Hepatocyte (in vitro differentiated cells): ENCODE results near the gene WDR70.

ENCODE experiments used
- EZH2 ChIP-seq: fragments of 200-600 bp; sonication (generic); IDR thresholded peaks from 2 replicates; pipeline ENCODE4 v1.6.1; 2016; ENCODE audit warnings: antibody characterized with exemption, mild to moderate bottlenecking, borderline replicate concordance
- EZH2phosphoT487 ChIP-seq: fragments of 200-600 bp; sonication (generic); IDR thresholded peaks from one replicate; pipeline ENCODE4 v1.6.1; 2018; ENCODE audit warnings: antibody characterized with exemption, mild to moderate bottlenecking, low read depth, moderate library complexity; ENCODE audit not compliant: unreplicated experiment, severe bottlenecking
- TF ChIP-seq, protein P1 (sequence below): fragments of 200-600 bp; sonication (generic); IDR thresholded peaks from 2 replicates; pipeline ENCODE4 v1.5.1; 2016; ENCODE audit warnings: antibody characterized with exemption, mild to moderate bottlenecking; ENCODE audit not compliant: poor library complexity

DNA sequence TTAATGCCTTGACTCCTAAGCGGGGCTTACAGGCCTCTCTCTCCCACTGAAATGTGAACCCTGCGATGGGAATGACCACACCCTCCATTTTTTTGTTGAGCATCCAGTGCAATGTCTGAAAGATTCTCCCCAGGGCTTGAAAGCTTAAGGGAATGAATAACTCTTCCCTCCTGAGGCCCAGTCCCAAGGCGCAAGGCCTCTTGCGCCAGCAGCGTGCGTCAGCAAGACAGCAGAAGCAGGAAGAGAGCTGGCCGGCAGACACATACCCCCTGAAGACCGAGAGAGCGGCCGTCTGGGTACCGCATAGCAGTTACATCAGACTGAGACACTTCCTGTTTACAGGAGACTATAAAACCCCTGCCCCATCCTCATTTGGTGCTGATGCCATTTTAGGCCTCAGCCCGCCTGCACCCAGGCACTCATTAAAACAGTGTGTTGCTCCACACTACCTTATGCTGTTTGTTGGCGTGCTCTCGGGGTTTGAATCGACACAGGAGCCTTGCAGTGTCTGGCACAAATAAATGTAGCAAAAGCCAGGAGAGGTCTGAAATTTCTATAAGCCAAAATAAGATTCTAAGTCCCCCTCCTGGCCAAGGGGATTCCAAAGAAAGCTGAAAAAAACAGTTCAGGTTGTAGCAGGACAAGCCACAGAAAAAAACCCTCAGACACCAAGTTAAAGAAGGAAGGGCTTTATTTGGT is 398.5 kb downstream of the WDR70 start:
- TF ChIP-seq, protein P1, sequence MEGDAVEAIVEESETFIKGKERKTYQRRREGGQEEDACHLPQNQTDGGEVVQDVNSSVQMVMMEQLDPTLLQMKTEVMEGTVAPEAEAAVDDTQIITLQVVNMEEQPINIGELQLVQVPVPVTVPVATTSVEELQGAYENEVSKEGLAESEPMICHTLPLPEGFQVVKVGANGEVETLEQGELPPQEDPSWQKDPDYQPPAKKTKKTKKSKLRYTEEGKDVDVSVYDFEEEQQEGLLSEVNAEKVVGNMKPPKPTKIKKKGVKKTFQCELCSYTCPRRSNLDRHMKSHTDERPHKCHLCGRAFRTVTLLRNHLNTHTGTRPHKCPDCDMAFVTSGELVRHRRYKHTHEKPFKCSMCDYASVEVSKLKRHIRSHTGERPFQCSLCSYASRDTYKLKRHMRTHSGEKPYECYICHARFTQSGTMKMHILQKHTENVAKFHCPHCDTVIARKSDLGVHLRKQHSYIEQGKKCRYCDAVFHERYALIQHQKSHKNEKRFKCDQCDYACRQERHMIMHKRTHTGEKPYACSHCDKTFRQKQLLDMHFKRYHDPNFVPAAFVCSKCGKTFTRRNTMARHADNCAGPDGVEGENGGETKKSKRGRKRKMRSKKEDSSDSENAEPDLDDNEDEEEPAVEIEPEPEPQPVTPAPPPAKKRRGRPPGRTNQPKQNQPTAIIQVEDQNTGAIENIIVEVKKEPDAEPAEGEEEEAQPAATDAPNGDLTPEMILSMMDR: no peak
- TF ChIP-seq EZH2phosphoT487 (no peak), EZH2 (no peak)
